Measurements from ENCODE around the gene PDE4D. TPM values are rescaled to one million over a fixed set of nuclear protein-coding genes. Genes with fewer than 3 reads are reported as not detected.

The PDE4D gene
- total RNA-seq, 4 donors from 2014 or later, result 14.7 to 36.3 (median 24.7) TPM

DNA sequence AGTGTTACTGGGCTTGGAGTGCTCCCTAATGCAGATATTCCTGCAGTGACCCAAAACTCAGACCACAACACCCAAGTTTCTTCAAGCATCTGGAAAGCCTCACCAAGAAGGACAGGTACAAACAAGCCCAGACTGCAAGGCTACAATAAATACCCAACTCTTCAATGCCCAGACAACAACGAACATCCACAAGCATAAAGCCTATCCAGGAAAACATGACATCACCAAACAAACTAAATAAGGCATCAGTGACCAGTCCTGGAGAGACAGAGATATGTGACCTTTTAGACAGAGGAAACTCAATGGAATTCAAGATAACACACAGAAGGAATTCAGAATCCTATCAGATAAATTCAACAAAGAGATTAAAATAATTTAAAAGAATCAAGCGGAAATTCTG is 605.6 kb downstream of the PDE4D start:
- 78 to 83% methylated on average over 2 of the region's 2 CpGs for WGBS, 2 donors
- no peak for DNase-seq
- H3K9me3 ChIP-seq, result no peaks in the 10 kb centered on the region
- H3K36me3 ChIP-seq, result no peaks in the 10 kb centered on the region
- TF ChIP-seq, protein P1, sequence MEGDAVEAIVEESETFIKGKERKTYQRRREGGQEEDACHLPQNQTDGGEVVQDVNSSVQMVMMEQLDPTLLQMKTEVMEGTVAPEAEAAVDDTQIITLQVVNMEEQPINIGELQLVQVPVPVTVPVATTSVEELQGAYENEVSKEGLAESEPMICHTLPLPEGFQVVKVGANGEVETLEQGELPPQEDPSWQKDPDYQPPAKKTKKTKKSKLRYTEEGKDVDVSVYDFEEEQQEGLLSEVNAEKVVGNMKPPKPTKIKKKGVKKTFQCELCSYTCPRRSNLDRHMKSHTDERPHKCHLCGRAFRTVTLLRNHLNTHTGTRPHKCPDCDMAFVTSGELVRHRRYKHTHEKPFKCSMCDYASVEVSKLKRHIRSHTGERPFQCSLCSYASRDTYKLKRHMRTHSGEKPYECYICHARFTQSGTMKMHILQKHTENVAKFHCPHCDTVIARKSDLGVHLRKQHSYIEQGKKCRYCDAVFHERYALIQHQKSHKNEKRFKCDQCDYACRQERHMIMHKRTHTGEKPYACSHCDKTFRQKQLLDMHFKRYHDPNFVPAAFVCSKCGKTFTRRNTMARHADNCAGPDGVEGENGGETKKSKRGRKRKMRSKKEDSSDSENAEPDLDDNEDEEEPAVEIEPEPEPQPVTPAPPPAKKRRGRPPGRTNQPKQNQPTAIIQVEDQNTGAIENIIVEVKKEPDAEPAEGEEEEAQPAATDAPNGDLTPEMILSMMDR (IDR thresholded peaks at IDR 0.05), result no peak
- TF ChIP-seq POLR2A (IDR thresholded peaks at IDR 0.05), result no peak
- H3K27me3 ChIP-seq, result no peaks in the 10 kb centered on the region
- no peak overlapping the region for H3K27ac ChIP-seq
- intact Hi-C loops (cut with DNase I), result no loop called here
- no peak overlapping the region for H3K4me3 ChIP-seq (replicated peaks in 1 of 3)
- H3K4me1 ChIP-seq, result no peaks in the 10 kb centered on the region

DNA sequence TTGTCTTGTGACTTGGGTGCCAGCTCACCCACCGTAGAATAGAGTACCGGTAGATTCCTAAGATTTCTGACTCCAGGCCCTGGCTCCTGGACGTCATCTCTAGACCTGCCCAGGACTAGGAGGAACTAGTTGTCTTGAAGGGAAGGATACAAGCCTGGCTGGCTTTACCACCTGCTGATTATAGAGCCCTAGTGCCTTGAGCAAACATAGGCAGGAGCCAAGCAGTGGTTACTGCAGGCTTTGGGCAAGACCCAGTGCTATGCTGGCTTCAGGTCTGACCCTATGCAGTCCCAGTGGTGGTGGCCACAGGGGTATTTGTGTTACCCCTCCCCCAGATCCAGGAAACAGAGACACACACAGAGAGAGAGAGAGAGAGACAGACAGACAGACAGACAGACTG is 606.2 kb downstream of the PDE4D start:
- Histone ChIP-seq H3K9me3 (no peaks in the 10 kb centered on the region), H3K27me3 (no peaks in the 10 kb centered on the region), H3K36me3 (no peaks in the 10 kb centered on the region), H3K4me3 (replicated peaks in 1 of 3) (no peak overlapping the region), H3K27ac (no peak overlapping the region), H3K4me1 (no peaks in the 10 kb centered on the region)
- DNase-seq, result no peak
- 94 to 100% methylated on average over 3 of the region's 3 CpGs for WGBS, 2 donors
- no peak for TF ChIP-seq POLR2A (IDR thresholded peaks at IDR 0.05)
- TF ChIP-seq, protein P1 (IDR thresholded peaks at IDR 0.05), result no peak
- intact Hi-C loops (cut with DNase I), result no loop called here

DNA sequence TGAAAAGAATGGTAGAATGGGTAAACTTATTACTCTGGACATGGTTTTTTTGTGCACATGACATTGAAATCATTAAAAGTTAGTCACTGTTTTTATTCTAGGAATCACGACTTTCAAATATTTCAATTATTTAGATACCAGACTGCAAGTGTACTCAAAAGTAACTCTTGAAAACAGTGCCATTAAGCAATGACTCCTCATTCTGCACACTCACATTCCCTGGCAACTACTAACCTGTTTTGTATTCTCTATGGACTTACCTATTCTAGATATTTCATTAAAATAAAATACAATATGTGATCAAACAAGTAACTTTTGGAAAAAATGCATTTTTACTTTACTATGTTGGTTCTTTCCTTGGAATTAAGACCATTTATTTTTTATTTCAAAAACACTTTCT is 607.0 kb downstream of the PDE4D start:
- WGBS, 2 donors, result 43 to 47% methylated on average over 1 of the region's 1 CpG
- no peaks in the 10 kb centered on the region for H3K9me3 ChIP-seq

DNA sequence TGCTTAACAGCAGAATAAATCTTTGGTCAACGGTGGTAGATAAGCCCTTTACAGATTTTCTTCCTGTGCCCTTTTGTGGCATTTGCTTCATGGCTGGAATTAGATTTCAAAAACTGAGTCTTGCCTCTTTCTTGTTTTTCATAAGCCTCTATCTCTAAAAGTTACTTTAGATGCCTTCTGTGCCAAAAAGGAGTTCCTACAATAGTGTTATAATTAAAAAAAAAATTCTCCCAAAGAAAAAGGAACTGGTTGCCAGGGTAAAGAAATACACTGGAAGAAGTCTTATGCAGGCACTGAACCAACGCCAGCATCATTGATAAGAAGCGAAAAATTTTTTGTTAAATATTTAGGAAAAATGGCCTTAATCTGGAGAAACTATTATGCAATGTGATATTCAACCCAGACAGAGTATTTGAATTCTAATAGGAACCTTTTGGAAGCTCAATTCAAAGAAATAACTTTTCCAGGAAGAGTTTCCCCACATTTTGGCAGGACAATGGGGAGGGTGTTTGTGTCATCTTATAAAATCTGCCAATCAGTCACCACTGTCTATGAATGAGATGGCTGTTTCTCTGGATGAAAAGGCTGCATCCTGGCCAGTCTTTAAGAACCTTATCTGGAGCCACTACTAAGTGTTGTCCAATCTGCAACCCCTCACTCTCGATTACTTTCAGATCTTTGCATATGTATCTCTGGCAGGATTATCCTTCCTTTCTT is 608.1 kb downstream of the PDE4D start:
- intact Hi-C loops (cut with DNase I), result no loop called here
- 88 to 92% methylated on average over 4 of the region's 4 CpGs for WGBS, 2 donors

More for the DNA sequence above, 607.0 kb downstream of the PDE4D start:
- Histone ChIP-seq H3K4me3 (replicated peaks in 1 of 3) (no peak overlapping the region), H3K27ac (no peak overlapping the region), H3K27me3 (no peaks in the 10 kb centered on the region), H3K4me1 (no peaks in the 10 kb centered on the region), H3K36me3 (no peaks in the 10 kb centered on the region)
- no peak for TF ChIP-seq POLR2A (IDR thresholded peaks at IDR 0.05)
- TF ChIP-seq, protein P1 (IDR thresholded peaks at IDR 0.05), result no peak
- intact Hi-C loops (cut with DNase I), result no loop called here
- no peak for DNase-seq

DNA sequence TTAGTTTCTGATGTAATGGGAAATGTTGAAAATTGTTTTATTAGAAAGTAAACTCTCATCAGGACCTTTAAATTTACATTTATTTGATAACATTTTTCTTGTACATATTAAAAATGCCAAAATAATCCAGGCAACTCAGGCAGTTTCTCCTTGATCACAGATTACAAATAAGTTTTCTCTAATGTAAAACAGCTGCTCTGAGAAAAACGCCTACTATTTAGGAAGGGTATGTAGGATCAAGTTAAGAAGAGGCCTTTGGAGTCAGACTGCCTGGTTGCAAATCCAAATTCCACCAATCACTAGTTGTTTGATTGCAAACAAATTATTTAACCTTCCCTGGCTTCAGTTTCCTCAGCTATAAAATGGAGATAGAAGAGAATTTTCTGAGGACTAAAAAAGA is 610.8 kb downstream of the PDE4D start:
- WGBS, 2 donors, result 64 to 77% methylated on average over 1 of the region's 1 CpG
- TF ChIP-seq, protein P1 (IDR thresholded peaks at IDR 0.05), result no peak
- TF ChIP-seq POLR2A (IDR thresholded peaks at IDR 0.05), result no peak
- intact Hi-C loops (cut with DNase I), result no loop called here
- H3K4me3 ChIP-seq (replicated peaks in 1 of 3), result no peak overlapping the region
- no peaks in the 10 kb centered on the region for H3K27me3 ChIP-seq
- no peaks in the 10 kb centered on the region for H3K36me3 ChIP-seq
- no peaks in the 10 kb centered on the region for H3K9me3 ChIP-seq
- no peak for DNase-seq
- H3K4me1 ChIP-seq, result peaks cover 0 to under 1% of the 10 kb centered on the region in 2 donors
- no peak overlapping the region for H3K27ac ChIP-seq

More for the DNA sequence above, 608.1 kb downstream of the PDE4D start:
- no peaks in the 10 kb centered on the region for H3K9me3 ChIP-seq
- no peak overlapping the region for H3K4me3 ChIP-seq (replicated peaks in 1 of 3)
- H3K27me3 ChIP-seq, result no peaks in the 10 kb centered on the region
- H3K4me1 ChIP-seq, result no peaks in the 10 kb centered on the region
- H3K27ac ChIP-seq, result no peak overlapping the region
- no peak for TF ChIP-seq POLR2A (IDR thresholded peaks at IDR 0.05)
- TF ChIP-seq, protein P1 (IDR thresholded peaks at IDR 0.05), result no peak
- no peak for DNase-seq
- H3K36me3 ChIP-seq, result no peaks in the 10 kb centered on the region
